ENCODE measurements around the gene CEP57. TPM values are rescaled to one million over a fixed set of nuclear protein-coding genes. Genes with fewer than 3 reads are reported as not detected.

CEP57 gene
- total and polyA plus RNA-seq, 2 of the 13 experiments (the other 11 are each of a cell fraction or from before 2014, with no cell fraction given) = 34.3 to 59.4 TPM

DNA sequence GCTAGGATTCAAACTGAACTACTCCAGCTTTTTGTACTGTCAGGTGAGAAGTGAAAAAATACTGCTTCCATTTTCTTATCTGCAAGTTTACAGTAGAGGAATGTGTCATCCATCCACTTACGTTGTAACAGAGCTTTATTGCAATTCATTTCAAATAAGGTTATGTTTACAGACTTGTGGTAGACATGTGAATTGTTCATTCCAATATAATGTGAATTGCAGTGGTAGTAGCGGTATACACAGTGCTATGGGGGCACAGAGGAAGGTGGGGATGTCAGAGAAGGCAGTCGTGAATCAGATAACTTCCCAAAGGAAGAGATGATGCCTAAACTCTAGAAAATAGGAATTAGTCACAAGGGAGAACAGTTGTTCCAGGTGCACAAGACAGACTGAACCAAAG, 42.5 kb downstream of the CEP57 start:
- 95% methylated on average over 3 of the region's 3 CpGs for WGBS (ENCODE audit: low lambda C conversion rate)
- Histone ChIP-seq H3K36me3 (replicated peaks in 1 of 2; ENCODE audit: control insufficient read depth in 1 of 2, insufficient read depth in 2 of 2, low read length in 2 of 2) (peaks cover 10 to 50% of the 10 kb centered on the region in 2 experiments), H3K4me2 (ENCODE audit: low read depth, low read length) (no peak overlapping the region), H3K27ac (ENCODE audit: extremely low read length, insufficient read depth, low read length) (no peak overlapping the region), H3K27me3 (ENCODE audit: control insufficient read depth in 1 of 2, insufficient read depth in 2 of 2, low read length in 2 of 2) (no peaks in the 10 kb centered on the region), H3K4me1 (ENCODE audit: insufficient read depth, low read length) (no peaks in the 10 kb centered on the region), H3K79me2 (ENCODE audit: insufficient read depth, low read length) (no peaks in the 10 kb centered on the region), H4K20me1 (ENCODE audit: insufficient read depth, low read length) (no peaks in the 10 kb centered on the region), H3K4me3 (replicated peaks in 1 of 3; ENCODE audit: insufficient read depth in 1 of 3, low read depth in 2 of 3, low read length in 3 of 3) (no peak overlapping the region), H3K9ac (ENCODE audit: insufficient read depth, low read depth, low read length) (no peak overlapping the region), H3K9me3 (ENCODE audit: low read length) (no peaks in the 10 kb centered on the region), H2AFZ (ENCODE audit: low read length) (no peak overlapping the region)
- intact Hi-C loops (cut with micrococcal nuclease; ENCODE audit: unreplicated experiment) = loop anchor here (10.0 kb wide), 1 partner anchor 222 kb away; no protein-coding TSS in a partner anchor
- BruUV-seq (replicated peaks) = no TSS peak
- DNase-seq (ENCODE audit: low spot score) = no peak
- no peak for FAIRE-seq
- in situ Hi-C loops (cut with HindIII; ENCODE audit: extremely low pct_ligation_motif_present, low pct_unique_long_range_greater_than_20kb) = loop anchor here (10.0 kb wide), 2 partner anchors 562 to 592 kb away; partner anchors contain the start of gene JRKL
- ATAC-seq = 0 out of 3 replicates have a peak, but pooled peaks have one; percentile 29
- ChIA-PET CTCF (ENCODE audit: low intra/inter-chr PET ratio, low total read pairs) (no interaction called here), POLR2A (no interaction called here)
- TF ChIP-seq ZNF83 (CRISPR knock-in tag; IDR thresholded peaks at IDR 0.05; ENCODE audit: borderline replicate concordance) (no peak), ZBTB39 (CRISPR knock-in tag; IDR thresholded peaks at IDR 0.05) (no peak), POLR2A (IDR thresholded peaks at IDR 0.05; ENCODE audit: insufficient read depth in 1 of 2, low read depth in 2 of 2, low read length in 2 of 2) (no peak), ETV5 (CRISPR knock-in tag; IDR thresholded peaks at IDR 0.05; ENCODE audit: borderline replicate concordance) (no peak), ZNF24 (IDR thresholded peaks at IDR 0.05) (no peak), ZNF235 (CRISPR knock-in tag; IDR thresholded peaks at IDR 0.05; ENCODE audit: borderline replicate concordance) (no peak), ZNF772 (CRISPR knock-in tag; IDR thresholded peaks at IDR 0.05) (no peak), SETDB1 (CRISPR knock-in tag; IDR thresholded peaks at IDR 0.05; ENCODE audit: borderline replicate concordance) (no peak), KLF15 (CRISPR knock-in tag; IDR thresholded peaks at IDR 0.05; ENCODE audit: borderline replicate concordance) (no peak), KLF16 (CRISPR knock-in tag; IDR thresholded peaks at IDR 0.05) (no peak), CAMTA2 (CRISPR knock-in tag; IDR thresholded peaks at IDR 0.05; ENCODE audit: borderline replicate concordance) (no peak), ZNF557 (CRISPR knock-in tag; IDR thresholded peaks at IDR 0.05) (no peak), ARHGAP35 (CRISPR knock-in tag; IDR thresholded peaks at IDR 0.05; ENCODE audit: borderline replicate concordance) (no peak), ZNF563 (CRISPR knock-in tag; IDR thresholded peaks at IDR 0.05) (no peak), ZNF205 (CRISPR knock-in tag; IDR thresholded peaks at IDR 0.05) (no peak)
- TF ChIP-seq, protein P1, sequence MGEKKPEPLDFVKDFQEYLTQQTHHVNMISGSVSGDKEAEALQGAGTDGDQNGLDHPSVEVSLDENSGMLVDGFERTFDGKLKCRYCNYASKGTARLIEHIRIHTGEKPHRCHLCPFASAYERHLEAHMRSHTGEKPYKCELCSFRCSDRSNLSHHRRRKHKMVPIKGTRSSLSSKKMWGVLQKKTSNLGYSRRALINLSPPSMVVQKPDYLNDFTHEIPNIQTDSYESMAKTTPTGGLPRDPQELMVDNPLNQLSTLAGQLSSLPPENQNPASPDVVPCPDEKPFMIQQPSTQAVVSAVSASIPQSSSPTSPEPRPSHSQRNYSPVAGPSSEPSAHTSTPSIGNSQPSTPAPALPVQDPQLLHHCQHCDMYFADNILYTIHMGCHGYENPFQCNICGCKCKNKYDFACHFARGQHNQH (CRISPR knock-in tag; IDR thresholded peaks at IDR 0.05) = no peak
